ENCODE measurements around the gene CA12. TPM values are rescaled to one million over a fixed set of nuclear protein-coding genes. Genes with fewer than 3 reads are reported as not detected.

CA12 gene
- total RNA-seq, 4 donors from 2014 or later = 22.1 to 79.6 (median 37.0) TPM

- H3K9me3 ChIP-seq = no peaks in the 10 kb centered on the region
- H3K27me3 ChIP-seq = no peaks in the 10 kb centered on the region
- H3K4me1 ChIP-seq = no peaks in the 10 kb centered on the region
- no peak for DNase-seq
- H3K36me3 ChIP-seq = no peaks in the 10 kb centered on the region
- no peak overlapping the region for H3K4me3 ChIP-seq
- H3K27ac ChIP-seq = no peak overlapping the region
- TF ChIP-seq CTCF (IDR thresholded peaks at IDR 0.05) (no peak), POLR2A (IDR thresholded peaks at IDR 0.05) (no peak)
Measured at GRCh38 chr15:63313825-63314224, 67.8 kb downstream of the CA12 start.

- H3K4me3 ChIP-seq = no peak overlapping the region
- no peak for TF ChIP-seq POLR2A (IDR thresholded peaks at IDR 0.05)
- no peak for TF ChIP-seq CTCF (IDR thresholded peaks at IDR 0.05)
- no peaks in the 10 kb centered on the region for H3K27me3 ChIP-seq
- H3K9me3 ChIP-seq = no peaks in the 10 kb centered on the region
- no peaks in the 10 kb centered on the region for H3K4me1 ChIP-seq
- no peak overlapping the region for H3K27ac ChIP-seq
- no peak for DNase-seq
- H3K36me3 ChIP-seq = no peaks in the 10 kb centered on the region
Measured at GRCh38 chr15:63312286-63312685, 69.4 kb downstream of the CA12 start.

GRCh38 chr15:63310646-63311045, 71.0 kb downstream of the CA12 start:
- Histone ChIP-seq H3K9me3 (no peaks in the 10 kb centered on the region), H3K27ac (no peak overlapping the region), H3K4me3 (no peak overlapping the region), H3K36me3 (peaks cover 0 to 13% (median 0%) of the 10 kb centered on the region in 3 donors), H3K4me1 (no peaks in the 10 kb centered on the region), H3K27me3 (no peaks in the 10 kb centered on the region)
- DNase-seq = no peak
- TF ChIP-seq CTCF (IDR thresholded peaks at IDR 0.05) (no peak), POLR2A (IDR thresholded peaks at IDR 0.05) (no peak)

GRCh38 chr15:63308947-63309346, 72.7 kb downstream of the CA12 start:
- H3K36me3 ChIP-seq = peaks cover 0 to 17% (median 0%) of the 10 kb centered on the region in 3 donors
- DNase-seq = no peak
- no peak overlapping the region for H3K27ac ChIP-seq
- no peaks in the 10 kb centered on the region for H3K4me1 ChIP-seq
- H3K27me3 ChIP-seq = no peaks in the 10 kb centered on the region
- no peak for TF ChIP-seq CTCF (IDR thresholded peaks at IDR 0.05)
- no peak for TF ChIP-seq POLR2A (IDR thresholded peaks at IDR 0.05)
- H3K9me3 ChIP-seq = no peaks in the 10 kb centered on the region
- no peak overlapping the region for H3K4me3 ChIP-seq

- Histone ChIP-seq H3K4me1 (no peaks in the 10 kb centered on the region), H3K9me3 (no peaks in the 10 kb centered on the region), H3K27me3 (no peaks in the 10 kb centered on the region), H3K36me3 (peaks cover 0 to 19% (median 0%) of the 10 kb centered on the region in 3 donors), H3K27ac (no peak overlapping the region), H3K4me3 (no peak overlapping the region)
- no peak for DNase-seq
- no peak for TF ChIP-seq POLR2A (IDR thresholded peaks at IDR 0.05)
- TF ChIP-seq CTCF (IDR thresholded peaks at IDR 0.05) = no peak
Measured at GRCh38 chr15:63308491-63308890, 73.2 kb downstream of the CA12 start.

GRCh38 chr15:63306492-63307073, 75.1 kb downstream of the CA12 start:
- H3K4me1 ChIP-seq = no peaks in the 10 kb centered on the region
- peaks cover 0 to 35% (median 0%) of the 10 kb centered on the region in 3 donors for H3K36me3 ChIP-seq
- H3K9me3 ChIP-seq = no peaks in the 10 kb centered on the region
- H3K27me3 ChIP-seq = no peaks in the 10 kb centered on the region
- H3K27ac ChIP-seq = no peak overlapping the region
- H3K4me3 ChIP-seq = no peak overlapping the region
- TF ChIP-seq POLR2A (IDR thresholded peaks at IDR 0.05) (no peak), CTCF (IDR thresholded peaks at IDR 0.05) (no peak)
- no peak for DNase-seq

All from Peyer's patch (tissue), 4 donors.